Neural progenitor cell (in vitro differentiated cells): Measurements from ENCODE around the gene LOXL1. TPM values are rescaled to one million over a fixed set of nuclear protein-coding genes. Genes with fewer than 3 reads are reported as not detected.

Experiments
- DNase-seq: peaks from one replicate; pipeline ENCODE4 v3.0.0-alpha.2; 2016; ENCODE audit warnings: low spot score
- H2AFZ ChIP-seq: fragments of 200-600 bp; sonication (generic); replicated peaks from 2 replicates; pipeline ENCODE4 v1.6.1; 2016; ENCODE audit warnings: antibody characterized with exemption
- H3F3A ChIP-seq: fragments of 200-600 bp; sonication (generic); 2 replicates; pipeline ENCODE4 v1.6.1; 2016; ENCODE audit warnings: antibody characterized with exemption, low read depth
- H3K27ac ChIP-seq: fragments of 200-600 bp; sonication (generic); 2 replicates; pipeline ENCODE4 v1.5.1; 2016; ENCODE audit warnings: mild to moderate bottlenecking
- H3K27me3 ChIP-seq: fragments of 200-600 bp; sonication (generic); 2 replicates; pipeline ENCODE4 v1.6.1; 2016; ENCODE audit warnings: mild to moderate bottlenecking, moderate library complexity
- H3K36me3 ChIP-seq: fragments of 200-600 bp; sonication (generic); 2 replicates; pipeline ENCODE4 v1.5.1; 2016
- H3K4me1 ChIP-seq: fragments of 200-600 bp; sonication (generic); 2 replicates; pipeline ENCODE4 v1.6.1; 2016; ENCODE audit warnings: mixed run types
- H3K4me2 ChIP-seq: fragments of 200-600 bp; sonication (generic); 2 replicates; pipeline ENCODE4 v1.6.1; 2016
- H3K4me3 ChIP-seq: fragments of 200-600 bp; sonication (generic); 2 replicates; pipeline ENCODE4 v1.5.1; 2016
- H3K79me2 ChIP-seq: fragments of 200-600 bp; sonication (generic); 2 replicates; pipeline ENCODE4 v1.6.1; 2016; ENCODE audit warnings: low read depth
- H3K9ac ChIP-seq: fragments of 200-600 bp; sonication (generic); 2 replicates; pipeline ENCODE4 v1.6.1; 2016
- H3K9me3 ChIP-seq: fragments of 200-600 bp; sonication (generic); 2 replicates; pipeline ENCODE4 v1.5.1; 2016; ENCODE audit warnings: low read depth
- H4K20me1 ChIP-seq: fragments of 200-600 bp; sonication (generic); 2 replicates; pipeline ENCODE4 v1.6.1; 2016; ENCODE audit warnings: low read depth
- H3K27ac Mint-ChIP-seq: 3 replicates; pipeline ENCODE4 v1.8.0; 2021; ENCODE audit warnings: mixed read lengths
- H3K27me3 Mint-ChIP-seq: 2 replicates; pipeline ENCODE4 v1.8.0; 2022; ENCODE audit warnings: low read depth, mild to moderate bottlenecking, inconsistent platforms, moderate library complexity, mixed read lengths; ENCODE audit not compliant: insufficient read depth
- H3K36me3 Mint-ChIP-seq: 3 replicates; pipeline ENCODE4 v1.8.0; 2021; ENCODE audit warnings: mixed read lengths
- H3K4me1 Mint-ChIP-seq: 3 replicates; pipeline ENCODE4 v1.8.0; 2021; ENCODE audit warnings: mixed read lengths
- H3K4me3 Mint-ChIP-seq: 3 replicates; pipeline ENCODE4 v1.8.0; 2021; ENCODE audit warnings: mild to moderate bottlenecking, moderate library complexity, mixed read lengths
- H3K9me3 Mint-ChIP-seq: 3 replicates; pipeline ENCODE4 v1.8.0; 2020; ENCODE audit warnings: mixed read lengths
- EZH2 ChIP-seq: fragments of 200-600 bp; sonication (generic); IDR thresholded peaks from 2 replicates; pipeline ENCODE4 v1.6.1; 2017; ENCODE audit warnings: antibody characterized with exemption, mild to moderate bottlenecking, moderate library complexity
- EZH2phosphoT487 ChIP-seq: fragments of 200-600 bp; sonication (generic); IDR thresholded peaks from 2 replicates; pipeline ENCODE4 v1.6.1; 2017; ENCODE audit warnings: antibody characterized with exemption
- total RNA-seq: library from RNA; depleted of rRNA; stranded (reverse); fragments of >200 nt; gene quantifications from 2 replicates; pipeline ENCODE4 v1.2.3, GENCODE V29; 2015; ENCODE audit warnings: low replicate concordance
- TF ChIP-seq, protein P1 (sequence below): fragments of 200-600 bp; sonication (generic); IDR thresholded peaks from 2 replicates; pipeline ENCODE4 v1.5.1; 2017; ENCODE audit warnings: antibody characterized with exemption, mild to moderate bottlenecking

The LOXL1 gene
- total RNA-seq, 1 donor from 2014 or later = 5.3 TPM

- peaks cover 35% of the 10 kb centered on the region for H4K20me1 ChIP-seq
- no peak overlapping the region for H3K4me3 ChIP-seq
- H3K4me1 ChIP-seq = peaks cover 8% of the 10 kb centered on the region
- H3K9me3 ChIP-seq = no peaks in the 10 kb centered on the region
- H3K27me3 ChIP-seq = peaks cover 3% of the 10 kb centered on the region
- no peak overlapping the region for H2AFZ ChIP-seq
- no peaks in the 10 kb centered on the region for H3K36me3 ChIP-seq
- no peak overlapping the region for H3K9ac ChIP-seq
- DNase-seq = no peak
- Mint-ChIP-seq H3K27me3 (peaks cover 4% of the 10 kb centered on the region), H3K9me3 (no peaks in the 10 kb centered on the region), H3K4me1 (peaks cover 35% of the 10 kb centered on the region), H3K27ac (peak overlapping the region; percentile 43), H3K4me3 (no peak overlapping the region), H3K36me3 (peaks cover 3% of the 10 kb centered on the region)
- no peak overlapping the region for H3K27ac ChIP-seq
- H3K79me2 ChIP-seq = no peaks in the 10 kb centered on the region
- peaks cover 8% of the 10 kb centered on the region for H3F3A ChIP-seq
- TF ChIP-seq EZH2 = no peak
- TF ChIP-seq, protein P1, sequence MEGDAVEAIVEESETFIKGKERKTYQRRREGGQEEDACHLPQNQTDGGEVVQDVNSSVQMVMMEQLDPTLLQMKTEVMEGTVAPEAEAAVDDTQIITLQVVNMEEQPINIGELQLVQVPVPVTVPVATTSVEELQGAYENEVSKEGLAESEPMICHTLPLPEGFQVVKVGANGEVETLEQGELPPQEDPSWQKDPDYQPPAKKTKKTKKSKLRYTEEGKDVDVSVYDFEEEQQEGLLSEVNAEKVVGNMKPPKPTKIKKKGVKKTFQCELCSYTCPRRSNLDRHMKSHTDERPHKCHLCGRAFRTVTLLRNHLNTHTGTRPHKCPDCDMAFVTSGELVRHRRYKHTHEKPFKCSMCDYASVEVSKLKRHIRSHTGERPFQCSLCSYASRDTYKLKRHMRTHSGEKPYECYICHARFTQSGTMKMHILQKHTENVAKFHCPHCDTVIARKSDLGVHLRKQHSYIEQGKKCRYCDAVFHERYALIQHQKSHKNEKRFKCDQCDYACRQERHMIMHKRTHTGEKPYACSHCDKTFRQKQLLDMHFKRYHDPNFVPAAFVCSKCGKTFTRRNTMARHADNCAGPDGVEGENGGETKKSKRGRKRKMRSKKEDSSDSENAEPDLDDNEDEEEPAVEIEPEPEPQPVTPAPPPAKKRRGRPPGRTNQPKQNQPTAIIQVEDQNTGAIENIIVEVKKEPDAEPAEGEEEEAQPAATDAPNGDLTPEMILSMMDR = no peak
- no peak for TF ChIP-seq EZH2phosphoT487
- H3K4me2 ChIP-seq = no peak overlapping the region
Observed at GRCh38 chr15:73950479-73950830, 24.2 kb downstream of the LOXL1 start.

- Histone ChIP-seq H2AFZ (no peak overlapping the region), H3K4me1 (peaks cover 8% of the 10 kb centered on the region), H3K36me3 (no peaks in the 10 kb centered on the region), H3K9me3 (no peaks in the 10 kb centered on the region), H3F3A (peaks cover 8% of the 10 kb centered on the region), H3K27ac (no peak overlapping the region), H3K79me2 (no peaks in the 10 kb centered on the region), H3K4me2 (peak overlapping the region; percentile 14), H4K20me1 (peaks cover 30% of the 10 kb centered on the region), H3K9ac (no peak overlapping the region), H3K27me3 (peaks cover 1% of the 10 kb centered on the region), H3K4me3 (no peak overlapping the region)
- H3K36me3 Mint-ChIP-seq = peaks cover 3% of the 10 kb centered on the region
- H3K9me3 Mint-ChIP-seq = no peaks in the 10 kb centered on the region
- peak overlapping the region; percentile 78 for H3K4me3 Mint-ChIP-seq
- DNase-seq = peak; percentile 90
- peaks cover 4% of the 10 kb centered on the region for H3K27me3 Mint-ChIP-seq
- TF ChIP-seq EZH2phosphoT487 (no peak), EZH2 (no peak)
- TF ChIP-seq, protein P1 = peak; percentile 74
- peak overlapping the region; percentile 100 for H3K27ac Mint-ChIP-seq
- peaks cover 35% of the 10 kb centered on the region for H3K4me1 Mint-ChIP-seq
Observed at GRCh38 chr15:73950831-73951561, 24.7 kb downstream of the LOXL1 start.

DNA sequence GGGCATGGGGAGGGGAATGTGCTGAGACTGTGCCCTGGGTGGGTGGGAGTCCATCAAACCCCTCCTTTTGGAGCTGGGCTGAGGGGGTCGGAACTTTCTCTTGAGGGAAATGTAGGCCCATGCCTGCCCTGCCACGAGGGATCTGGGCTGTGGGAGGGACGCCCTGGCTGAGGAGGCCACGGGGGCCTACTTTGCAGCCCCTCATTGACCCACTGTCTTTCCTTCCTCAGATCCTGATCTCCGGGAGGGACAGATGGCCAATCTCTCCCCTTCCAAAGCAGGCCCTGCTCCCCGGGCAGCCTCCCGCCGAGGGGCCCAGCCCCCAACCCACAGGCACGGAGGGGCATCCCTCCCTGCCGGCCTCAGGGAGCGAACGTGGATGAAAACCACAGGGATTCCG lies 25.3 kb downstream of the LOXL1 start:
- H3F3A ChIP-seq = peaks cover 8% of the 10 kb centered on the region
- H3K4me3 Mint-ChIP-seq = no peak overlapping the region
- H3K4me2 ChIP-seq = peak overlapping the region; percentile 14
- peaks cover 4% of the 10 kb centered on the region for H3K27me3 Mint-ChIP-seq
- H3K4me3 ChIP-seq = no peak overlapping the region
- peaks cover 35% of the 10 kb centered on the region for H3K4me1 Mint-ChIP-seq
- no peak overlapping the region for H3K27ac ChIP-seq
- peaks cover 8% of the 10 kb centered on the region for H3K4me1 ChIP-seq
- no peaks in the 10 kb centered on the region for H3K27me3 ChIP-seq
- H3K36me3 Mint-ChIP-seq = peaks cover under 1% of the 10 kb centered on the region
- no peak for DNase-seq
- H3K27ac Mint-ChIP-seq = peak overlapping the region; percentile 100
- peaks cover 24% of the 10 kb centered on the region for H4K20me1 ChIP-seq
- no peak overlapping the region for H2AFZ ChIP-seq
- H3K9ac ChIP-seq = no peak overlapping the region
- H3K36me3 ChIP-seq = no peaks in the 10 kb centered on the region
- no peak for TF ChIP-seq EZH2
- no peaks in the 10 kb centered on the region for H3K9me3 ChIP-seq
- no peaks in the 10 kb centered on the region for H3K9me3 Mint-ChIP-seq
- H3K79me2 ChIP-seq = no peaks in the 10 kb centered on the region

GRCh38 chr15:73952171-73952912 lies 26.1 kb downstream of the LOXL1 start:
- H3K4me1 Mint-ChIP-seq = peaks cover 35% of the 10 kb centered on the region
- no peak for DNase-seq
- H3K27me3 ChIP-seq = no peaks in the 10 kb centered on the region
- no peaks in the 10 kb centered on the region for H3K36me3 ChIP-seq
- H2AFZ ChIP-seq = no peak overlapping the region
- H3K9ac ChIP-seq = no peak overlapping the region
- peak overlapping the region; percentile 76 for H3K27ac Mint-ChIP-seq
- no peaks in the 10 kb centered on the region for H3K79me2 ChIP-seq
- no peaks in the 10 kb centered on the region for H3K9me3 ChIP-seq
- no peak overlapping the region for H3K4me2 ChIP-seq
- no peaks in the 10 kb centered on the region for H3K9me3 Mint-ChIP-seq
- TF ChIP-seq EZH2phosphoT487 (no peak), EZH2 (no peak)
- TF ChIP-seq, protein P1 = no peak
- H3K4me1 ChIP-seq = peaks cover 8% of the 10 kb centered on the region
- H3K4me3 ChIP-seq = no peak overlapping the region
- H3F3A ChIP-seq = peaks cover 8% of the 10 kb centered on the region
- H4K20me1 ChIP-seq = peaks cover 20% of the 10 kb centered on the region
- no peaks in the 10 kb centered on the region for H3K36me3 Mint-ChIP-seq
- no peak overlapping the region for H3K27ac ChIP-seq
- H3K27me3 Mint-ChIP-seq = peaks cover 9% of the 10 kb centered on the region
- H3K4me3 Mint-ChIP-seq = peak overlapping the region; percentile 52
